Skeletal muscle tissue (tissue), 4 donors: ENCODE measurements around the gene POLR3E. TPM values are rescaled to one million over a fixed set of nuclear protein-coding genes. Genes with fewer than 3 reads are reported as not detected.

Experiments used
- H3K27ac ChIP-seq: one replicate; pipeline ENCODE4 v1.7.0; 2013; ENCODE audit warnings: mild to moderate bottlenecking, low read depth, low read length, inconsistent platforms
- H3K27me3 ChIP-seq, 3 donors: one replicate each; pipeline ENCODE4 v1.7.0; 2013; ENCODE audit warnings: low read length in 3 of 3; ENCODE audit not compliant: control insufficient read depth in 3 of 3, insufficient read depth in 3 of 3
- H3K36me3 ChIP-seq, 3 donors: one replicate each; pipeline ENCODE4 v1.7.0; 2013; ENCODE audit warnings: low read length in 3 of 3; ENCODE audit not compliant: control insufficient read depth in 3 of 3, insufficient read depth in 3 of 3
- H3K4me1 ChIP-seq, 3 donors: one replicate each; pipeline ENCODE4 v1.7.0; 2013; ENCODE audit warnings: low read length in 3 of 3, mild to moderate bottlenecking in 3 of 3; ENCODE audit not compliant: control insufficient read depth in 3 of 3, insufficient read depth in 3 of 3
- H3K4me3 ChIP-seq, 3 donors: one replicate each; pipeline ENCODE4 v1.7.0; 2013; ENCODE audit warnings: low read length in 3 of 3
- H3K9ac ChIP-seq, 3 donors: one replicate each; pipeline ENCODE4 v1.7.0; 2013; ENCODE audit warnings: low read length in 3 of 3, mild to moderate bottlenecking in 3 of 3, moderate library complexity in 2 of 3, low read depth in 1 of 3
- H3K9me3 ChIP-seq, 3 donors: one replicate each; pipeline ENCODE4 v1.7.0; 2013; ENCODE audit warnings: low read length in 3 of 3; ENCODE audit not compliant: control insufficient read depth in 3 of 3
- total RNA-seq: library from RNA; depleted of rRNA; stranded (reverse); fragments of >200 nt; gene quantifications from one replicate; pipeline ENCODE4 v1.2.3, GENCODE V29; 2014
- donor health status: Osteomylitis.

POLR3E gene
- total RNA-seq, 1 donor from 2014 or later = 22.4 TPM

DNA sequence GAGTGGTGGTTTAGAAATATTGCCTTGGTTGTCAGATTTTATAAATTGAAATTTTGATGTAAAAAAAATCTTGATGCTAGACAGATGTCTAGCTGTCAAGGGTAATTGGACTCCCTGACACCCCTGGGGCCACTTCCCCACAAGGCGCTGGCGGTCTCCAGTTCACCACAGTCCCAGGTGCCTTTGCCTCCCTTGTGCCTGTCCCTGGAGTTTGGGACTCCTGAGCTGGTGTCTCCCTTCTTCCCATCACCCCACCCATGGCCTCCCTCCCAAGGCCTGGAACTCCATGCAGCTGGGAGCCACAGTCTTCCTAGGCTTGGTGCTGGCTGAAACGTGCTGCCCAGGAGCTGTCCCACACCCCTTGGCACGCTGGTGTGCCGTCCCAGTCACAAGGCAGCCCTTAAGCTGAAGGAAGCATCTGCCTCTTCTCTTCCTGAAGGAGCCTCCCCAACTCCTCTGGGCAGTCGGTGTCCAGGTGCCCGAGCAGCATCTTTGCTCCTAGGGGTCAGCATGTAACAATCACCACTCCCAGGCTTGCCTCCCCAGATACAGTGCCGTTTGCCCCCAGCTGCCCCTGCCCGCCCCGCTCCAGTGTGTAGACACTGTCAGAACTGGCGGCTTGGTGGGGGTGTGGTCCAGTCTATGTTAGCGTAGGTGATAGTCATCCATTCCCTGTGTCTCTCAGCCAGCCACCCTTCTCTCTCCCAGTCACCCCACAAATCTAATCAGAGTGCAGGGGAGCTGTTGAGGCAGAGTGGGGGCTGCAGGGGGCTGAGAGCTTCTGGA lies 26.2 kb downstream of the POLR3E start:
- Histone ChIP-seq H3K4me3 (no peak overlapping the region), H3K9me3 (no peaks in the 10 kb centered on the region), H3K9ac (no peak overlapping the region), H3K27me3 (no peaks in the 10 kb centered on the region), H3K27ac (no peak overlapping the region), H3K36me3 (peaks cover 40 to 53% (median 50%) of the 10 kb centered on the region in 3 donors), H3K4me1 (peaks cover 3 to 20% (median 17%) of the 10 kb centered on the region in 3 donors)

DNA sequence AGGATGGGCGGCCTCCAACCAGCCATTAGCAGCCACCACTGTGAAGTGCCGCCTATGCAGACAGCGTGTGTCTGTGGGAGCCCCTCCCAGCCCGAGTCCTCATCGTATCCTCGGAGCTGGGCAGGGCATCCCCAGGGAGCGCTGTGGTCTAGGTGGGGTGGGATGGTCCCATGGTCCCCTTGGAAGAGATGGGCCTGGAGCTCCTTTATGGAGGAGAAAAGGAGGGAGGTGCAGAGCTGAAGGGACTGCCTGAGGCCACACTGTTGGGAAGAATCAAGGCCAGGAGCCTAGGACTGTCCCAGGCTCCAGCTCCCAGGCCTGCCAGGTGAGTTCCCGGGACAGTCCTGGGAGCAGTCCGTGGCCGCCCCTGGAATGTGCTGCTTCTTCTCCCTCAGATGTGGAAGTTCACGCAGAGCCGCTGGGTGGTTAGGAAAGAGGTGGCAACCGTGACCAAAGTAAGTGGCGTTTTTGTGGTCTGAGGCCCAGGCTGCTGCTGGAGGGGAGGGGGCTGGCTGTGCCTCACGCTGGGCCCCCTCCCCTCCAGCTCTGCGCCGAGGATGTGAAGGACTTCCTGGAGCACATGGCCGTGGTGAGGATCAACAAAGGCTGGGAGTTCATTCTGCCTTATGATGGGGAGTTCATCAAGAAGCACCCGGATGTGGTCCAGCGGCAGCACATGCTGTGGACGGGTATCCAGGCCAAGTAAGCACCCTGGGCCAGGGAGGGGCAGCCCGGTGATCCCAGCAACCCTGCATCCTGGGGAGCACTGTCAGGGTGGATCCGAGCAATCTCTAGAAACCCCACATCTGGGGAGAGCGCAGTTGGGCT lies 27.0 kb downstream of the POLR3E start:
- Histone ChIP-seq H3K4me3 (no peak overlapping the region), H3K27ac (no peak overlapping the region), H3K36me3 (peaks cover 47 to 61% (median 53%) of the 10 kb centered on the region in 3 donors), H3K4me1 (peaks cover 0 to 17% (median 14%) of the 10 kb centered on the region in 3 donors), H3K27me3 (no peaks in the 10 kb centered on the region), H3K9me3 (no peaks in the 10 kb centered on the region), H3K9ac (no peak overlapping the region)

DNA sequence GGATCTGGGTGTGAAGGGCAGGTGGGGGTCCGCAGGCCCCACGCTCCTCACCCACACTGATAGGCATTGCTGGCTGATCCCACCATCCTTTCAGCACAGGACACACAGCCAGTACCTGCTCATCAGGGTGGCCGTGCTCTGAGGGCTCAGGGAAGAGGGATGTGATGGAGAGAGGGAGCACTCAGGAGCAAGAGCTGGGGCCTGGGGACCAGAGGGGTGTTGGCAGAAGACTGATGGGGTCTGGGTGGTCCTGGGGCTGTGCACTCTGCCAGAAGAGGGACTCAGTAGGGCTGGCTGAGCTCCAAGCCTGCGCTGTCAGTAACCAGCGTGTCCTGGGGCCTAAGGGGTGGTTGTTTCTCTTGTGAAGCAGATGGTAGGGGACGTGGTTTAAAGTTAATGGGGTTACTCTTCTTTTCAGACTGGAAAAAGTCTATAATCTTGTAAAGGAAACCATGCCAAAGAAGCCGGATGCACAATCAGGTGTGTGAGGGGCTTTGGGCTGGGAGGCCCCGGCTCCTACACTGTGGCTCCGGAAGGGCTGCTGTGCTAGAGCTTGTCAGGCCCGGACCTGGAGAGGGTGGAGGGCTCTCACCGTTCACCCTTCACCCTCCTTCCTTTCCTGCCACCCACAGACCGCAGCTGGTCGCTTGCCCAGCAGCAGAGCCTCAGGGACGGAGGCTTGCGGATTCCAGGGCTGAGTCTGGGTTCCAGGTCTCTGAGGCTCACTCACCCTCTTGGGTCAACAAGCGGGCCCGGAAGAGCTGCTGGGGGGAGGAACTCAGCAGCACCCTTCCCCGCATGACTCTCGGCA lies 27.8 kb downstream of the POLR3E start:
- H3K9ac ChIP-seq = no peak overlapping the region
- H3K27ac ChIP-seq = no peak overlapping the region
- H3K36me3 ChIP-seq = peaks cover 53 to 66% (median 55%) of the 10 kb centered on the region in 3 donors
- peaks cover 0 to 17% (median 14%) of the 10 kb centered on the region in 3 donors for H3K4me1 ChIP-seq
- H3K9me3 ChIP-seq = no peaks in the 10 kb centered on the region
- no peaks in the 10 kb centered on the region for H3K27me3 ChIP-seq
- H3K4me3 ChIP-seq = no peak overlapping the region

DNA sequence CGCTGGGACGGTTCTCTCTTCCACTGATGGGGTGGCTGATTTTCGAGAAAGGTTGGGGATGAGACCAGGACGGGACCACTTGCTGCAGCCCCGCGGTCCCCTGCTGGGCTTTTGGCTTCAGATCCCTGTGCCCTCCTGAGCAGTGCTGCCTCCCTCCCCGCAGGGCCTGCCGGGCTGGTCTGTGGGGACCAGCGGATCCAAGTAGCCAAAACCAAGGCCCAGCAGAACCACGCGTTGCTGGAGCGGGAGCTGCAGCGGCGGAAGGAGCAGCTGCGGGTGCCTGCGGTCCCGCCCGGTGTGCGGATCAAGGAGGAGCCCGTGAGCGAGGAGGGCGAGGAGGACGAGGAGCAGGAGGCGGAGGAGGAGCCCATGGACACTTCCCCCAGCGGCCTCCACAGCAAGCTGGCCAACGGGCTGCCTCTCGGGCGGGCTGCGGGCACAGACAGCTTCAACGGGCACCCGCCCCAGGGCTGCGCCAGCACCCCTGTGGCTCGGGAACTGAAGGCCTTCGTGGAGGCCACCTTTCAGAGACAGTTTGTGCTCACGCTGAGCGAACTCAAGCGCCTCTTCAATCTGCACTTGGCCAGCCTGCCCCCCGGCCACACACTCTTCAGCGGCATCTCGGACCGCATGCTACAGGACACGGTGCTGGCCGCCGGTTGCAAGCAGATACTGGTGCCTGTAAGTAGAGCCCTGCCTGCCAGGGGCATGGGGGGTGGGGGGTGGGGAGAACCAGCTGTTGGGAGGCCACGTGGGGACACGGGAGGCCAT lies 28.6 kb downstream of the POLR3E start:
- H3K36me3 ChIP-seq = peaks cover 55 to 70% (median 56%) of the 10 kb centered on the region in 3 donors
- H3K27ac ChIP-seq = no peak overlapping the region
- no peaks in the 10 kb centered on the region for H3K27me3 ChIP-seq
- peaks cover 0 to 17% (median 14%) of the 10 kb centered on the region in 3 donors for H3K4me1 ChIP-seq
- H3K9ac ChIP-seq = no peak overlapping the region
- no peaks in the 10 kb centered on the region for H3K9me3 ChIP-seq
- no peak overlapping the region for H3K4me3 ChIP-seq

DNA sequence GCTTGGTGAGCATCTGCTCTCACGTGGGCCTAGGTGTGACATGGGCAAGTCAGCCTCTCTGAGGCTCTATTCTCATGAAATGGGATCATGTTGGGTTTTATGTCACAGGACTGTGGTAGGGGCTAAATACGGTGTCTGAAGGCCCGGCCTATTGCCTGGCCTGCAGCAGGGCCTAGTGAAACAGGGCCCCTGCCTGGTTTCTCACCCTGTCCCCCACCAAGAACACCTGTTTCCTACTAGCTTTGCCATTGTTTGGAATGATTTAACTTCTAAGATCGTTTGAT lies 29.1 kb downstream of the POLR3E start:
- Histone ChIP-seq H3K27ac (no peak overlapping the region), H3K9me3 (no peaks in the 10 kb centered on the region), H3K4me1 (peaks cover 0 to 16% (median 14%) of the 10 kb centered on the region in 3 donors), H3K36me3 (peaks cover 55 to 70% (median 60%) of the 10 kb centered on the region in 3 donors), H3K9ac (no peak overlapping the region), H3K4me3 (no peak overlapping the region), H3K27me3 (no peaks in the 10 kb centered on the region)

DNA sequence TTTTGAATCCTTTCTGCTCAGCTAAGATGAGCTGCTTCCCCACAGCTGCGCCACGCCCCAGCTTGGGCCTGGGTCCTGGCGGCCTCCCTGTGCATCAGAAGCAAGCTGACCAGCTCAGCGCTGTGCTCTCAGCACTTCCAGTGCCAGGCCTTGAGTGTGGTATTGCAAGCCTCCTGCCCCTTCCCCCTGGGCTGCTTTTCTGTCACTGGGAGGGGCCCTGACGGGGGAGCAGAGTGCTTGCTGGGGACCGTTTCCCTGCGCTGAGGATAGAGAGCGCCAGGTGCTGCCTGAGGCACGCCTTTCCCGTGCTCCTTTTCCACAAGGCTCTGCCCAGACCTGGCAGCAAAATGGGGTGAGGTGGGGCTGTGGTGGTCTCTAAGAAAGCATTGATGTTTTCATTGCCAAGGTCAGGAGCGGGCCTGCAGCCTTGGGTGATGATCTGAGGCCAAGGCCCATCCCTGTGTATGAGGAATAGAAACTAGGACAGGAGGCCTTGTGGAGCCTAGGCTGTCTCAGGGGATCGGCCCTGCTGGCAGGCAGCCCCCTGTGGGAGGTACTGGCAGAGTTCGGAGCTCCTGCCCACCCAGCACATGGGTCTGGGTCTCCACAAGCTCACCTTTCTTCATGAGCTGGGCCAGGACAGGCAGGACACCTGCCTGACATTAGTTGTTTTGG lies 29.7 kb downstream of the POLR3E start:
- Histone ChIP-seq H3K9ac (no peak overlapping the region), H3K27me3 (no peaks in the 10 kb centered on the region), H3K9me3 (no peaks in the 10 kb centered on the region), H3K36me3 (peaks cover 51 to 67% (median 63%) of the 10 kb centered on the region in 3 donors), H3K4me1 (peaks cover 0 to 10% (median 8%) of the 10 kb centered on the region in 3 donors), H3K4me3 (no peak overlapping the region), H3K27ac (no peak overlapping the region)

DNA sequence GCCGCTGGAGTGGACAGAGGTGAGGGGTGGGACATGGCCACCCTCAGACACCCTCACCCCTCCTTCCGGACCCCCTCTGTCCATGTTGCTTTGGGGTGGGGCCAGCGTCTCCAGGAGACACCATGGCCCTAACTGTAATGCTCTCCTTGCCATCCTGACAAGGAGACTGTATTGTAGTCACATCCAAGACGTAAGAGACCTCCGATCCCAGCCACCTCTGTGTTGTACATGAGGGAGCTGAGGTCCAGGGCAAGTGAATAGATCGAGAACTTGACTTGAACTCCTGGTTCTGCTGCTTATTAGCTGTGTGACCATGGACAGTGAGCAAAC lies 30.2 kb downstream of the POLR3E start:
- H3K36me3 ChIP-seq = peaks cover 51 to 68% (median 63%) of the 10 kb centered on the region in 3 donors
- H3K9me3 ChIP-seq = no peaks in the 10 kb centered on the region
- H3K4me1 ChIP-seq = peaks cover 0 to 5% (median 5%) of the 10 kb centered on the region in 3 donors
- H3K27me3 ChIP-seq = no peaks in the 10 kb centered on the region
- H3K27ac ChIP-seq = no peak overlapping the region
- no peak overlapping the region for H3K9ac ChIP-seq
- no peak overlapping the region for H3K4me3 ChIP-seq

DNA sequence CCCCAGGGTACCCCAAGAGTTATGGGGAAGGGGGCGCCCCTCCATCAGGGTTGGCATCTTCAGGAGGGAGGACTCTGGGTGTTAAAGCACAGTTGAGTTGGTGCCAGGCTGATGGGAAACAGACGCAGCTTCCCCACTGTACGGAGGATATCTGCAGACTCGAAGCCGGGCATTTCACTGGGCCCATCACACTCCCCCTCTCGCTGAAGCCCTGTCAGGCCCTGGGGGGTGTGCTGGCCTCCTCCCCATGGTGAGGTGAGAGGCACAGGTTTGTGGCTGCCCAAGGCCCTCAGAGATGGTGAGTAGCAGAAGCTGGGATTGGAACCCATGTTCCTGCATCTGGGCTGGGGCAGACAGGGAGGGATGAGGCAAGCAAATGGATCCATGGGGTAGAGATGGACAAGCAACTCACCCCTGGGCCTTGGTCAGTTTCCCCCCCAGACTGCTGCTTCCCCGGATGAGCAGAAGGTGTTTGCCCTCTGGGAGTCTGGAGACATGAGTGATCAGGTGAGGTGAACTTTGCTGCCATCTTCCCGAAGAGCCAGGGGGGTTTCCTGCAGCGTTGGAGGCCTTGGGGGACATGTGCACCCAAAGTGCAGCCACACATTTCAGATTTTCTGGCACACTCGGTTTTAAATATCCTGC lies 31.0 kb downstream of the POLR3E start:
- Histone ChIP-seq H3K4me1 (peaks cover 0 to 5% (median 5%) of the 10 kb centered on the region in 3 donors), H3K27me3 (no peaks in the 10 kb centered on the region), H3K27ac (no peak overlapping the region), H3K4me3 (no peak overlapping the region), H3K36me3 (peaks cover 51 to 69% (median 66%) of the 10 kb centered on the region in 3 donors), H3K9me3 (no peaks in the 10 kb centered on the region), H3K9ac (no peak overlapping the region)
